OCI-LY3 (cell line): ENCODE results near the gene FKBP10.

Experiments used
- CTCF ChIP-seq: fragments of 200-600, 300-600 bp; sonication (generic); IDR thresholded peaks from 2 replicates; pipeline ENCODE4 v1.5.1; 2014; ENCODE audit warnings: antibody characterized with exemption, low read length, low read depth
- EZH2phosphoT487 ChIP-seq: fragments of 200-600 bp; shearing (Covaris generic); IDR thresholded peaks from 2 replicates; pipeline ENCODE4 v1.6.1; 2018; ENCODE audit warnings: antibody characterized with exemption, mixed run types, low read depth

DNA sequence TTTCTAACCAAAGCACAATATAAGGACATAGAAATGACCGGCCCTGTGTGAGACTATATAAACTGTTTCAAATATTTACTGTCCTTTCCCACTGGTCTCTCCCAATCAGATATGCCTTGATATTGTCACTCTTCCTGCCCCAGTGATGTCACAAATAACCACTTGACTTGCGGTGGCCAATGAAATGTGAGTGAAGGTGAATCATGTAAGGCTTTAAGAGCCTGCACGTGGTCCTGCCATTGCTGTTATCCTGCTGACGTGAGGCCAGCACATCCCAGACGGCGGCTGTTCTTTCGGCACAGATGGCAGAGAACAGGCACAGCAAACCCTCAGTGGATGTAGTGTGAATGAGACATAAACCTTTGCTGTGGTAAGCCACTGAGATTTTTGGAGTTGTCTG, 57.8 kb downstream of the FKBP10 start:
- TF ChIP-seq CTCF (no peak), EZH2phosphoT487 (no peak)
